Endodermal cell (in vitro differentiated cells): ENCODE data around the gene XPO4. TPM values are rescaled to one million over a fixed set of nuclear protein-coding genes. Genes with fewer than 3 reads are reported as not detected.
A peak's percentile ranks its signal among the peaks of the same experiment; 100 is the strongest.
"Not testable (repeated sequence)": the region's sequence is repeated elsewhere in the genome, so short reads cannot be mapped to it uniquely, and the experiment has no call there.

ENCODE experiments used
- DNase-seq: peaks from one replicate; pipeline ENCODE4 v3.0.0-alpha.2; 2017
- H3K27ac ChIP-seq: 2 replicates; pipeline ENCODE4 v1.5.1; 2013; ENCODE audit warnings: mild to moderate bottlenecking, low read depth, low read length, moderate library complexity
- H3K27me3 ChIP-seq: 2 replicates; pipeline ENCODE4 v1.6.1; 2013; ENCODE audit warnings: mild to moderate bottlenecking, low read length, moderate library complexity; ENCODE audit not compliant: insufficient read depth, control insufficient read depth, poor library complexity, severe bottlenecking
- H3K36me3 ChIP-seq: 2 replicates; pipeline ENCODE4 v1.7.0; 2013; ENCODE audit warnings: mild to moderate bottlenecking, low read length, moderate library complexity; ENCODE audit not compliant: control insufficient read depth, insufficient read depth
- H3K4me1 ChIP-seq: one replicate; pipeline ENCODE4 v1.7.0; 2013; ENCODE audit warnings: low read length; ENCODE audit not compliant: control insufficient read depth, insufficient read depth
- H3K4me3 ChIP-seq: 2 replicates; pipeline ENCODE4 v1.5.1; 2013; ENCODE audit warnings: mild to moderate bottlenecking, low read length, moderate library complexity
- H3K9ac ChIP-seq: 2 replicates; pipeline ENCODE4 v1.6.1; 2013; ENCODE audit warnings: mild to moderate bottlenecking, low read length, moderate library complexity; ENCODE audit not compliant: poor library complexity, severe bottlenecking; ENCODE audit errors: extremely low read depth
- H3K9me3 ChIP-seq: 2 replicates; pipeline ENCODE4 v1.6.1; 2013; ENCODE audit warnings: mild to moderate bottlenecking, low read length, moderate library complexity; ENCODE audit not compliant: control insufficient read depth
- H3K27ac Mint-ChIP-seq: 2 replicates; pipeline ENCODE4 v1.8.0; 2020; ENCODE audit warnings: mixed read lengths
- H3K27me3 Mint-ChIP-seq: 2 replicates; pipeline ENCODE4 v1.8.0; 2021; ENCODE audit warnings: mild to moderate bottlenecking, mixed read lengths; ENCODE audit not compliant: insufficient read depth
- H3K36me3 Mint-ChIP-seq: 2 replicates; pipeline ENCODE4 v1.8.0; 2020; ENCODE audit warnings: low read depth, mixed read lengths
- H3K4me1 Mint-ChIP-seq: 2 replicates; pipeline ENCODE4 v1.8.0; 2020; ENCODE audit warnings: mixed read lengths
- H3K4me3 Mint-ChIP-seq: 2 replicates; pipeline ENCODE4 v1.8.0; 2020; ENCODE audit warnings: mild to moderate bottlenecking, moderate library complexity, mixed read lengths
- H3K9me3 Mint-ChIP-seq: 2 replicates; pipeline ENCODE4 v1.8.0; 2020; ENCODE audit warnings: mild to moderate bottlenecking, mixed read lengths
- CTCF ChIP-seq: fragments of 200-600 bp; sonication (generic); conservative IDR thresholded peaks from 2 replicates; pipeline ENCODE4 v1.5.0; 2021; ENCODE audit warnings: antibody characterized with exemption, mild to moderate bottlenecking
- WGBS, 2 experiments: methylation state at CpG; one replicate each; pipeline versions ENCODE4 v1.1.5 to v1.1.7; 2013; ENCODE audit warnings: missing lambda C conversion rate in 2 of 2, mixed read lengths in 1 of 2; ENCODE audit not compliant: insufficient coverage in 1 of 2, insufficient read length in 1 of 2; 5-methylcytosine and 5-hydroxymethylcytosine counted together
- total RNA-seq, 2 donors: library from RNA; stranded (reverse); fragmentation: NEBNext Ultra II Directional in 1 of 2; extraction: Animal tissue kit (Norgen Biotek cat#: 25700) in 1 of 2; gene quantifications; 2 replicates in 1 of 2; 3 replicates in 1 of 2; pipeline ENCODE4 v1.2.1, GENCODE V29; 2021

XPO4 gene
- total RNA-seq, 2 donors from 2014 or later: 28.8 to 32.0 TPM

- Histone ChIP-seq H3K4me1 (peaks cover 5% of the 10 kb centered on the region), H3K27me3 (no peaks in the 10 kb centered on the region), H3K9ac (no peak overlapping the region), H3K4me3 (no peak overlapping the region), H3K9me3 (no peaks in the 10 kb centered on the region), H3K27ac (no peak overlapping the region), H3K36me3 (no peaks in the 10 kb centered on the region)
- TF ChIP-seq CTCF: peak; percentile 15
- Mint-ChIP-seq H3K4me1 (peaks cover 17% of the 10 kb centered on the region), H3K27ac (no peak overlapping the region), H3K27me3 (no peaks in the 10 kb centered on the region), H3K9me3 (no peaks in the 10 kb centered on the region), H3K36me3 (no peaks in the 10 kb centered on the region), H3K4me3 (no peak overlapping the region)
- WGBS, 2 experiments: 85 to 89% methylated on average over 6 of the region's 6 CpGs
- no peak for DNase-seq
These were observed 35.8 kb upstream of the XPO4 start for GRCh38 chr13:20938302-20938701.

GRCh38 chr13:20927596-20928257 lies 25.2 kb upstream of the XPO4 start:
- no peak for DNase-seq
- H3K27me3 ChIP-seq: no peaks in the 10 kb centered on the region
- H3K9ac ChIP-seq: no peak overlapping the region
- no peak overlapping the region for H3K4me3 ChIP-seq
- Mint-ChIP-seq H3K36me3 (no peaks in the 10 kb centered on the region), H3K4me3 (no peak overlapping the region), H3K9me3 (no peaks in the 10 kb centered on the region), H3K4me1 (peaks cover 1% of the 10 kb centered on the region), H3K27me3 (no peaks in the 10 kb centered on the region), H3K27ac (no peak overlapping the region)
- no peaks in the 10 kb centered on the region for H3K4me1 ChIP-seq
- no peak overlapping the region for H3K27ac ChIP-seq
- WGBS, 2 experiments: 86 to 88% methylated on average over 1 to 3 of the region's 4 CpGs
- no peaks in the 10 kb centered on the region for H3K36me3 ChIP-seq
- no peak for TF ChIP-seq CTCF
- no peaks in the 10 kb centered on the region for H3K9me3 ChIP-seq

- not testable (repeated sequence) for H3K27ac Mint-ChIP-seq, H3K9me3 ChIP-seq, H3K4me3 ChIP-seq, H3K4me1 ChIP-seq, H3K9ac ChIP-seq, H3K4me3 Mint-ChIP-seq, H3K36me3 ChIP-seq, H3K36me3 Mint-ChIP-seq, H3K27ac ChIP-seq, DNase-seq, H3K4me1 Mint-ChIP-seq, H3K27me3 ChIP-seq, H3K9me3 Mint-ChIP-seq, H3K27me3 Mint-ChIP-seq
- WGBS, 2 experiments: 78 to 80% methylated on average over 9 to 13 of the region's 13 CpGs
These were observed 22.8 kb upstream of the XPO4 start for GRCh38 chr13:20925395-20925790.
